HG03469 (cell line): ENCODE results near the gene C3orf62.

Source experiments
- ATAC-seq: cut with Tn5 transposase; IDR thresholded peaks from one replicate; pipeline ENCODE4 v1.9.1; 2021; ENCODE audit warnings: mild to moderate bottlenecking, moderate library complexity, moderate number of reproducible peaks; ENCODE audit not compliant: unreplicated experiment

The C3orf62 gene

GRCh38 chr3:49219132-49219531 is 57.9 kb downstream of the C3orf62 start:
- ATAC-seq: no peak
